GDM1 (cell line): Measurements from ENCODE around the gene IL11.
"Not testable (repeated sequence)": the region's sequence is repeated elsewhere in the genome, so short reads cannot be mapped to it uniquely, and the experiment has no call there.

Experiments
- DNase-seq: peaks from one replicate; lab custom pipeline; 2025; lab: John Stamatoyannopoulos, UW

The IL11 gene

GRCh38 chr19:55370305-55370988 is at the start of gene IL11:
Gene IL11, minus strand, starts transcription at chr19:55370463. Its CDS starts 153 bp downstream, at chr19:55370310.
- DNase-seq = no peak

GRCh38 chr19:55419624-55420236 is 49.5 kb upstream of the IL11 start:
- DNase-seq = no peak

- DNase-seq = no peak
These were observed 48.8 kb upstream of the IL11 start for GRCh38 chr19:55419103-55419502.

DNA sequence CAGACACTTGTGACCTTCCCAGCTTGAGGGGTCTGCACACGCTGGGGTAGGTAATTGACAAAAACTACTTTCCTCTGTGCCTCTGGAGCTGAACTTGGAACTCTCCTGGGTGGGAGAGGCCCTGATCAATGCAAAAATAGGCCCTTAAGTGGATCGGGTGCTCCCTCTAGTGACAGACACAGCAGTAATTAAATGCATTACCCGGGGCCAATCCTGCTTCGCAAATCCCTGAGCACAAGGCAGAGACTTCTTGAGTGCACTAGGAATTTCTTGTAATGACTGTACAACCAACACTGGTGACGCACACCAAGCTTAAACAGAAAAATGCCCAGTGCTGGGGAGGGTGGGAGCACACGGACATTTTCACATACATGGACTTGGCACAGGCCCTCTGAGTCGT is 47.9 kb upstream of the IL11 start:
- peak; percentile 58 for DNase-seq

DNA sequence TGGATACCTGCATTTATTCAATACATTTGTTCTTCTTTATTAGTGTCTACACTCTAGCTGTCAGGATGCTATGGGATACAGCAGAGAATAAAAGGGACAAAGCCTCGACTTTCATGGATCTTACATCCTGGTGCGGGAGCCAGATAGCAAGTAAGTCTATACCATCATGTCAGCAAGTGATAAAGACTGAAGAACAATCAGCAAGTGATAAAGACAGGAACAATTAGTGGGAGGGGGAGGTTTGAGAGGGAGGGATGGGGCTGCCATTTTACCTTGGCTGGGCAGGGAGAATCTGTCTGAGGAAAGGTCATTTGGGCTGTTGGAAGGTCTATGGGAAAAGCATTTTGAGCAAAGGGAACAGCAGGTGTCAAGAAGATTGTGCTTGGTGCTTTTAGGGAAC is 39.9 kb upstream of the IL11 start:
- DNase-seq = no peak

- not testable (repeated sequence) for DNase-seq
These were observed 38.9 kb upstream of the IL11 start for GRCh38 chr19:55409179-55409578.

DNA sequence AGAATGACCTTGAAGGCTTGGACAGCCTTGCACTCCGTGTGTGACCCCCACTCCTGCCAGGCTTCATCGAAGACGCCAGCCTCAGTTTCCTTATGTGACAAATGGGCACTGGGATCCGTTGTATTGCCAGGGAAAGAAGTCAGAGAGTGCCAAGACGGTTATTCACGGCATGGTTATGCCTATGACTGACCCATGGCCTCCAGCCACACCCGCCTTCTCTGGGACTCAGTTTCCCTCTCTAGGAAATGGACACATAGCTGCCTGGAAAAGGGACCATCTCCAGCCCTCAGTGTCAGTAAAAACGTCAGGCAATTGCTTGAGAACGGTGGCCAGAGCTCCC is 38.2 kb upstream of the IL11 start:
- no peak for DNase-seq

DNA sequence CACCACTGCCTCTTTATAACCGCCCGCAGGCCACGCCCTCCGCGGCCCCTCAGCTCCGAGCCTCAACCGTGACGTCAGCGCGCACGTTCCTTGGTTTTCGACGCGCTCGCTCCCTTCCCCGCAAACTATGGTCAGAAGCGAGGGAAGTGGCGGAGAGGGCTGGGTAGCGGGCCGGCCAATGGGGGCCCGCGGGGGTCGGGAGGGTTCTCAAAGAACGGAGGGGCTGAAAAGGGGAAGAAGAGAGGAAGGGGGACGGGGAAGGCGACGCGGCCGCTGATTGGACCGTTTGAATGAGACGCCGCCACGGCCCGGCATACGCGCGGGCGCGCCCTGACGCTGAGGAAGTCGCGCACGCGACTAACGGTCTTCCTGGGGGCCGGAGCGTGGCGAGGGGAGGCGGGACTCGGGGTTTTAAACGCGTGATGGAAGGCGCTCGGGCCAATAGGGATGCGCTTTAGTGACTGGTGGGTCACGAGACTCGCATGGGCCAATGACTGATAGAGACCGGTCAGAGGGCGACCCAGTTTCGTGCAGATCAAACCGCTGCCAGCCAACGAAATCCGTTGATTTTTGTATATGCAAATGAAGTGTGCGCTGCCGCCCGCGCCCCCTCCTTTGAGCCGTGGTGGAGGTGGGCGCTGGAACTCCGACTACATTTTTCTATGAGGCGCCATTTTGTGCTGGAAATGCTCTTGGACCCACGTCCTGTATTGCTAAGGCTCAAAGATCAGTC is 37.7 kb upstream of the IL11 start:
- peak; percentile 99 for DNase-seq

DNA sequence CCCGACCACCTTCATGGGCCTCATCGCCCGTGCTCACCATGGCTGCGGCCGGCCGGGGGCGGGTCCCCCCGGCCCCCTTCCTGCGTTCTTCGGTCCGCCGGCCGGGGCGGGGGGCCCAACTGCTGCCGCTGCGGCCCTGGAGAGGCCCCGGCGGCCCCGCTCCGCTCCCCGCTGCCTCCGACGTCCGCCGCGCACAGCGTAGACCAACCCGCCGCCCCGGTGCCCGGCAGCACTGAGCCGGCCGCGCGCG is 37.2 kb upstream of the IL11 start, which contains the start of gene UBE2S:
Gene UBE2S, minus strand, starts transcription at position 239 of the 250 bp plus-strand sequence. Its CDS starts 199 bp downstream, at position 40.
- not testable (repeated sequence) for DNase-seq

GRCh38 chr19:55406826-55407549 is 36.7 kb upstream of the IL11 start:
- DNase-seq = no peak

DNA sequence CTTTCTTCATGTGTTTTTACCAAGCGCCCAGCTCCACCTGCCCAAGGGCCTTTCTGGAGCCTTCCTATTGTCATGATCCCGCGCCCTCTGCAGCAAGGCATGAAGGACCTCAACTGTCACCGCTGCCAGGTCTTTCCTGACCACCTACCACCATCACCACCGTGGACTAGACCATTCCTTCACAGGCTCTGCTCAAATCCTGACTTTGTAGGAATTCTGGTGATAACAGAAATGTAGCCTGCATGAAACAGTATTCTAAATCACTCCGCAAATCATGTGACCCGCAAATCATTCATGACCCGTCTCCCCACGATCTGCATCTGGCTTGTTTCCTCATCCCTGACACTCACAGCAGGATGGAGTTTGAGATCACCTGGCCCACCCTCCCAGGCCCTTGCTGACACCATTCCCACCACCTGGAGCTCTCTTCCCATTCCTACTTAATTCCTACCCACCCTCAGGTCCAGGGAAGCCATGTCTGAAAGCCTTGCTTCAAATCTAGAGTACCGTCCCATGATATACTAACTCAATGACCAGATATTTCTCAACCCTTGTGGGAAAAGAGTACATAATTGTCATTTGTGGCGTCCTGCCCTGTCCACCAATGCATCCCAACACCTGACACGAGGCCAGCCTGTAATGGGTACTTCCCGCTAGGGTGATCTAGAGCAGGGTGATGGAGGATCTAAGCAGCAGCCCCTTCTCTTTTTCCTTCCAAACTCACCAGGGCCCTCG is 36.0 kb upstream of the IL11 start:
- DNase-seq = no peak

- no peak for DNase-seq
These were observed 35.4 kb upstream of the IL11 start for GRCh38 chr19:55405638-55406037.

GRCh38 chr19:55402509-55402908 is 32.2 kb upstream of the IL11 start:
- no peak for DNase-seq

DNA sequence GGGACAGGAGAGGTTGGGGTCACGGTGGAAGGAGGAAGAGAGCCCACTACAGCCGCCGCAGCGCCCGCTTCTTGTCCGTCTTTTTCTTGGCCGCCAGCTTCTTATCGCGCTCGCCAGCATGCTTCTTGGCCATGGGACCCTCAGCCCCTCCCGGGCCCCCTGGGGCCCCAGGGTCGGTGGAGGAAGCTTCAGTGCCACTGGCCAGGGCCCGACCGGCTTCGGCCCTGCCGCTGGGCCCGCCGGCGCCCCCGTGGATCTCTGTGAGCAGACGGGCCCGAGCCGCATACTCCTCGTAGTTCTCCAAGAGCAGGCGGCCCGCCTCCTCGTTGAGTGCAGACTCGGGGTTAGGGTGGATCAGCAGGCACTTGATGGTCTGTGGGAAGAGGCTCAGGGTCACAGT is 31.1 kb upstream of the IL11 start:
- DNase-seq = not testable (repeated sequence)

- no peak for DNase-seq
These were observed 30.2 kb upstream of the IL11 start for GRCh38 chr19:55400281-55401087.

DNA sequence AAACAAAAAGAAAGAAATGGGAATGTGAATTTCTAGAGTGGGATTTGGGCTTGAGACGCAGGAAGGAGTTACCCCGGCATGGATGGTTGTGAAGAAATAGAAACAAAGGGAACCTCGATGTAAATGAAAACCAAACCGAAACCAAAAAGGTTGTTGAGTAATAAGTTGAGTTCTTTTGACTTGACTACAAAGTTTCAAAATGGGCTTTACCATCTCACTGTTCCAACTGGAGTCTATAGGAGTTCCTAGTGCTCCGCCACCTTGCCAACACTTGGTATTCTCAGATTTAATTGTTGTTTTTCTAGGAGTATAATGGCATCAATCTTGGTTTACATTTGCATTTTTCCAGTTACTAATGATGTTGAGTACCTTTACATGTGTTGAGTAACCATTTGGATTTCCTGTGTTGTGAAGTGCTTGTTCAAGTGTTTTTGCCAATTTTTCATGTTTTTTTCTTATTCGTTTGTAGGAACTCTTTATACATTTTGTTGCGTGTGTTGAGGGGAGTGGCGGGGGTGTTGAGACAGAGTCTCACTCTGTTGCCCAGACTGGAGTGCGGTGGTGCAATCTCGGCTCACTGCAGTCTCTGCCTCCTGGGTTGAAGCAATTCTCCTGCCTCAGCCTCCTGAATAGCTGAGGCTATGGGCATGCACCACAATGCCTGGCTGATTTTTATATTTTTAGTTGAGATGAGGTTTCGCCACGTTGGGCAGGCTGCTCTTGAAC is 28.1 kb upstream of the IL11 start:
- DNase-seq = no peak

- no peak for DNase-seq
These were observed 22.8 kb upstream of the IL11 start for GRCh38 chr19:55392820-55393761.

GRCh38 chr19:55391702-55392615 is 21.7 kb upstream of the IL11 start:
- DNase-seq = no peak
